GM18502 (cell line): ENCODE data around the gene MCCC2.
"Not testable (repeated sequence)": the region's sequence is repeated elsewhere in the genome, so short reads cannot be mapped to it uniquely, and the experiment has no call there.

Experiments
- ATAC-seq: cut with Tn5 transposase; IDR thresholded peaks from one replicate; pipeline ENCODE4 v1.9.1; 2021; ENCODE audit warnings: mild to moderate bottlenecking; ENCODE audit not compliant: unreplicated experiment, poor library complexity

Gene MCCC2

GRCh38 chr5:71652803-71653543, 65.8 kb downstream of the MCCC2 start:
- ATAC-seq, result no peak

- no peak for ATAC-seq
Observed at GRCh38 chr5:71658916-71659662, 71.9 kb downstream of the MCCC2 start.

- no peak for ATAC-seq
Observed at GRCh38 chr5:71662381-71662780, 75.2 kb downstream of the MCCC2 start.

- no peak for ATAC-seq
Observed at GRCh38 chr5:71663191-71663969, 76.2 kb downstream of the MCCC2 start.

- ATAC-seq, result not testable (repeated sequence)
Observed at GRCh38 chr5:71664615-71665014, 77.5 kb downstream of the MCCC2 start.

GRCh38 chr5:71666321-71666720, 79.2 kb downstream of the MCCC2 start:
- no peak for ATAC-seq

GRCh38 chr5:71677977-71678376, 90.8 kb downstream of the MCCC2 start:
- no peak for ATAC-seq

- no peak for ATAC-seq
Observed at GRCh38 chr5:71679714-71680113, 92.6 kb downstream of the MCCC2 start.

GRCh38 chr5:71680510-71680909, 93.4 kb downstream of the MCCC2 start:
- ATAC-seq, result no peak

GRCh38 chr5:71681296-71681695, 94.2 kb downstream of the MCCC2 start:
- ATAC-seq, result no peak

GRCh38 chr5:71684309-71684708, 97.2 kb downstream of the MCCC2 start:
- no peak for ATAC-seq

- no peak for ATAC-seq
Observed at GRCh38 chr5:71693828-71694427, 106.8 kb downstream of the MCCC2 start.

GRCh38 chr5:71695071-71695470, 107.9 kb downstream of the MCCC2 start:
- no peak for ATAC-seq

GRCh38 chr5:71695595-71695994, 108.5 kb downstream of the MCCC2 start:
- no peak for ATAC-seq

- ATAC-seq, result no peak
Observed at GRCh38 chr5:71697967-71698366, 110.8 kb downstream of the MCCC2 start.

- ATAC-seq, result no peak
Observed at GRCh38 chr5:71699233-71699632, 112.1 kb downstream of the MCCC2 start.

GRCh38 chr5:71699751-71700150, 112.6 kb downstream of the MCCC2 start:
- no peak for ATAC-seq

GRCh38 chr5:71700803-71701202, 113.7 kb downstream of the MCCC2 start:
- no peak for ATAC-seq

GRCh38 chr5:71701407-71701806, 114.3 kb downstream of the MCCC2 start:
- ATAC-seq, result no peak

GRCh38 chr5:71703941-71704340, 116.8 kb downstream of the MCCC2 start:
- no peak for ATAC-seq

- no peak for ATAC-seq
Observed at GRCh38 chr5:71705421-71705820, 118.3 kb downstream of the MCCC2 start.
